A549 (cell line): ENCODE data around the gene LRRC47. TPM values are rescaled to one million over a fixed set of nuclear protein-coding genes. Genes with fewer than 3 reads are reported as not detected.
A peak's percentile ranks its signal among the peaks of the same experiment; 100 is the strongest.

ENCODE experiments used
- ATAC-seq, 2 experiments: fragments of 200-7000 bp in 1 of 2; fragments of >200 bp in 1 of 2; cut with Nextera tagmentation in 1 of 2; cut with Tn5 transposase in 1 of 2; 3 replicates each; pipeline versions ENCODE4 v1.8.0 to v1.9.1; 2018 to 2020; ENCODE audit warnings: mild to moderate bottlenecking in 1 of 2, moderate library complexity in 1 of 2
- CTCF ChIA-PET: fragments of 300-600 bp; sonication (Branson Sonifier 250); formaldehyde crosslinking; extraction: SDS; loops from one replicate; lab custom pipeline; 2021; ENCODE audit warnings: antibody characterized with exemption, inconsistent platforms; lab: Yijun Ruan, JAX
- POLR2A ChIA-PET: fragments of 350-600 bp; formaldehyde crosslinking; extraction: SDS; loops from one replicate; lab custom pipeline; 2021; ENCODE audit warnings: antibody characterized with exemption, inconsistent platforms; lab: Yijun Ruan, JAX
- DNase-seq, 2 experiments: peaks; one replicate each; pipeline versions ENCODE4 v3.0.0 to v3.0.0-alpha.2; 2011 to 2016; ENCODE audit warnings: low read depth in 1 of 2, low spot score in 1 of 2
- FAIRE-seq: peaks from 2 replicates; lab custom pipeline; 2011; peaks lifted over from hg19 to GRCh38; lab: Jason Lieb, UNC
- H3K27ac ChIP-seq, 2 experiments: fragments of >200 bp; sonication (Bioruptor Twin); formaldehyde crosslinking; 3 replicates each; pipeline ENCODE4 v1.5.1; 2016 to 2017
- H3K4me1 ChIP-seq: fragments of >200 bp; sonication (Bioruptor Twin); formaldehyde crosslinking; 3 replicates; pipeline ENCODE4 v1.6.1; 2016
- H3K4me2 ChIP-seq: fragments of >200 bp; sonication (Bioruptor Twin); formaldehyde crosslinking; 3 replicates; pipeline ENCODE4 v1.6.1; 2016
- H3K4me3 ChIP-seq: fragments of >200 bp; sonication (Bioruptor Twin); formaldehyde crosslinking; 3 replicates; pipeline ENCODE4 v1.5.1; 2016
- H3K9me3 ChIP-seq: fragments of >200 bp; sonication (Bioruptor Twin); formaldehyde crosslinking; 3 replicates; pipeline ENCODE4 v1.6.1; 2016
- CBX8 ChIP-seq: fragments of 200-600 bp; sonication (generic); IDR thresholded peaks from 2 replicates; pipeline ENCODE4 v1.6.1; 2016
- CHD2 ChIP-seq: fragments of 150-350 bp; IDR thresholded peaks from 2 replicates; pipeline ENCODE4 v1.6.1; 2014; ENCODE audit warnings: low read length; ENCODE audit not compliant: partially characterized antibody
- CHD4 ChIP-seq: fragments of 200-600 bp; sonication (generic); IDR thresholded peaks from 2 replicates; pipeline ENCODE4 v1.6.1; 2016; ENCODE audit warnings: antibody characterized with exemption, mild to moderate bottlenecking, borderline replicate concordance
- EHMT2 ChIP-seq: fragments of 200-600 bp; sonication (generic); IDR thresholded peaks from 2 replicates; pipeline ENCODE4 v1.6.1; 2016; ENCODE audit warnings: antibody characterized with exemption, low read depth, mild to moderate bottlenecking, moderate library complexity
- ESRRA ChIP-seq: fragments of 150-350 bp; IDR thresholded peaks from 2 replicates; pipeline ENCODE4 v1.6.1; 2014; ENCODE audit warnings: mild to moderate bottlenecking, low read length, borderline replicate concordance
- FOSB ChIP-seq: fragments of 250-450 bp; sonication (Bioruptor Pico); IDR thresholded peaks from 2 replicates; pipeline ENCODE4 v1.5.0; 2020; ENCODE audit warnings: mild to moderate bottlenecking, moderate library complexity
- FOSL2 ChIP-seq, 2 experiments: fragments of 450-650 bp in 1 of 2; fragments of >200 bp in 1 of 2; sonication (Bioruptor Twin) in 1 of 2; formaldehyde crosslinking; IDR thresholded peaks; 2 replicates each; pipeline versions ENCODE4 v1.5.0 to v1.6.1; 2016 to 2020; ENCODE audit warnings: mild to moderate bottlenecking in 1 of 2, moderate library complexity in 1 of 2
- GATA3 ChIP-seq: IDR thresholded peaks from 2 replicates; pipeline ENCODE4 v1.6.1; 2012; ENCODE audit warnings: borderline replicate concordance
- HDAC2 ChIP-seq: fragments of 200-600 bp; sonication (generic); IDR thresholded peaks from 2 replicates; pipeline ENCODE4 v1.6.1; 2016
- HEYL ChIP-seq: fragments of 250-450 bp; sonication (Bioruptor Pico); IDR thresholded peaks from 2 replicates; pipeline ENCODE4 v1.8.0; 2021; ENCODE audit warnings: mild to moderate bottlenecking, moderate library complexity
- HOXA7 ChIP-seq: fragments of 250-450 bp; sonication (Bioruptor Pico); IDR thresholded peaks from 2 replicates; pipeline ENCODE4 v1.5.0; 2020; ENCODE audit warnings: mild to moderate bottlenecking, moderate library complexity
- JUN ChIP-seq, 2 experiments: fragments of >200 bp; sonication (Bioruptor Twin); formaldehyde crosslinking; IDR thresholded peaks; 2 replicates in 1 of 2; 3 replicates in 1 of 2; pipeline ENCODE4 v1.6.1; 2016 to 2017
- JUNB ChIP-seq: fragments of >200 bp; sonication (Bioruptor Twin); formaldehyde crosslinking; IDR thresholded peaks from 2 replicates; pipeline ENCODE4 v1.6.1; 2016
- MAFK ChIP-seq: fragments of 450-650 bp; IDR thresholded peaks from 2 replicates; pipeline ENCODE4 v1.6.1; 2014; ENCODE audit not compliant: partially characterized antibody
- NFE2L2 ChIP-seq: fragments of 150-350 bp; conservative IDR thresholded peaks from 2 replicates; pipeline ENCODE4 v1.6.1; 2014; ENCODE audit warnings: low read length
- NPAS2 ChIP-seq: fragments of 250-450 bp; sonication (Bioruptor Pico); IDR thresholded peaks from 2 replicates; pipeline ENCODE4 v1.8.0; 2022; ENCODE audit warnings: mild to moderate bottlenecking, moderate library complexity, borderline replicate concordance
- PHF8 ChIP-seq: fragments of 200-600 bp; sonication (generic); IDR thresholded peaks from 2 replicates; pipeline ENCODE4 v1.6.1; 2016; ENCODE audit warnings: low read depth, mild to moderate bottlenecking, antibody characterized with exemption, moderate library complexity, borderline replicate concordance
- RAD21 ChIP-seq, 2 experiments: fragments of >200 bp in 1 of 2; sonication (Bioruptor Twin) in 1 of 2; formaldehyde crosslinking in 1 of 2; IDR thresholded peaks in 1 of 2; conservative IDR thresholded peaks in 1 of 2; 2 replicates in 1 of 2; 3 replicates in 1 of 2; pipeline ENCODE4 v1.6.1; 2012 to 2018; ENCODE audit warnings: inconsistent platforms in 1 of 2
- RARB ChIP-seq: fragments of 250-450 bp; sonication (Bioruptor Pico); IDR thresholded peaks from 2 replicates; pipeline ENCODE4 v1.8.0; 2021; ENCODE audit warnings: mild to moderate bottlenecking, moderate library complexity
- RNF2 ChIP-seq: fragments of 200-600 bp; sonication (generic); IDR thresholded peaks from 2 replicates; pipeline ENCODE4 v1.6.1; 2016; ENCODE audit warnings: low read depth, mild to moderate bottlenecking, antibody characterized with exemption, moderate library complexity, borderline replicate concordance
- ZFP36 ChIP-seq: fragments of 450-650 bp; IDR thresholded peaks from 2 replicates; pipeline ENCODE4 v1.6.1; 2014; ENCODE audit warnings: borderline replicate concordance; ENCODE audit not compliant: partially characterized antibody
- ZNF302 ChIP-seq: fragments of 250-450 bp; sonication (Bioruptor Pico); IDR thresholded peaks from 2 replicates; pipeline ENCODE4 v1.9.0; 2021; ENCODE audit warnings: inconsistent platforms, mild to moderate bottlenecking, moderate library complexity
- ZSCAN20 ChIP-seq: fragments of 250-450 bp; sonication (Bioruptor Pico); IDR thresholded peaks from 2 replicates; pipeline ENCODE4 v1.8.0; 2022; ENCODE audit warnings: mild to moderate bottlenecking, moderate library complexity
- WGBS: methylation state at CpG from one replicate; pipeline ENCODE4 v1.1.6; 2017; ENCODE audit errors: missing lambda C conversion rate; 5-methylcytosine and 5-hydroxymethylcytosine counted together
- polyA plus RNA-seq, 4 experiments: library from polyadenylated mRNA; depleted of rRNA in 3 of 4; stranded (reverse); fragments of >200 nt; fragmentation: RNase III in 1 of 4; extraction: RNeasy Plus Mini Kit Qiagen cat#74134 plus additional on column Dnase treatment in 1 of 4; gene quantifications; 2 replicates in 3 of 4; 3 replicates in 1 of 4; pipeline ENCODE4 v1.2.3, GENCODE V29; 2011 to 2017
- TF ChIP-seq, protein P1 (sequence below): fragments of >200 bp; sonication (Bioruptor Twin); formaldehyde crosslinking; IDR thresholded peaks from 3 replicates; pipeline ENCODE4 v1.6.1; 2016
- TF ChIP-seq, protein P2 (sequence below): IDR thresholded peaks from 2 replicates; pipeline ENCODE4 v1.6.1; 2012
- TF ChIP-seq, protein P3 (sequence below): IDR thresholded peaks from 2 replicates; pipeline ENCODE4 v1.6.1; 2012; ENCODE audit warnings: low read depth, borderline replicate concordance
- TF ChIP-seq, protein P4 (sequence below): fragments of 250-450 bp; sonication (Bioruptor Pico); IDR thresholded peaks from 2 replicates; pipeline ENCODE4 v1.5.0; 2020; ENCODE audit warnings: low read depth, mild to moderate bottlenecking, moderate library complexity

LRRC47 gene
- polyA plus RNA-seq, 2 of the 4 experiments (the other 2 are of a cell fraction): 28.5 to 41.6 TPM

DNA sequence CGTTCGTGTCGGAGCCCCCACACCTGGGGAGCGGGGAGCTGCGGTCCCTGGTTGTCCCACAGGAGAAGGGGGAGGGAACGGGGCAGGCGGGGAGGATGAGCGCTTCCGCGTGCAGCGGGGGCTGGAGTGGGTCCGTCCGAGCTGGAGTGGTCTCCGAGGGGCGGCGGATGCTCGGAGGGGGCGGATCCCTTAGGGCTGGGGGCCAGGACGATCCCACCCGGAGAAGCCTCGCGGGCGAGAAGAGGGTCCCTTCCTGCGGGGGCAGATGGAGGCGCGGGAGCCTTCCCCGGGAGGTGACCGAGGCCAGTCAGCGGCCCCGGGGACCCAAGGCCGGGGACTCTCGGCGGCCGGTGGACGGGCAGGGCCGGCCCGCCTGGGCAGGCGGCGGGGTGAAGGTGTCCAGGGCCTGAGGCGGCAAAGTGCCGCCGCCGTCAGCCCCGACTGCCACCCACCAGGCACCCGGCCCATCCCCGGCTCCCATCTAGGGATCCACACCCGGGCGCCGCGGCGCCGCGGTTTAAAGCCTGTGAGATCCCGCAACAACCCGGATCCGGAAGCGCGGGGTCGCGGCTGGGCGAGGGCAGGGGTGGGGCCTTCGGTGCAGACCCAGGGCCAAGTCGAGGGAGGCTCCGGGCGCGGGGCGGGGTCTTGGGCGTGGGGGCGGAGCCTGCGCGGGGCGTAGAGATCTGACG, 49.3 kb downstream of the LRRC47 start:
- H3K9me3 ChIP-seq: no peaks in the 10 kb centered on the region
- H3K4me3 ChIP-seq: peak overlapping the region; percentile 59
- FAIRE-seq (no peak), DNase-seq (peak; percentile 72 to 74), ATAC-seq (peak; percentile 93 to 98)
- POLR2A ChIA-PET: no interaction called here
- 32% methylated on average over 14 of the region's 73 CpGs for WGBS
- peak overlapping the region; percentile 78 for H3K4me2 ChIP-seq
- CTCF ChIA-PET: interaction anchor here (1.7 kb wide), 1 partner anchor 23 kb away, joined by 4 read pairs; no protein-coding TSS in a partner anchor
- no peak for TF ChIP-seq RNF2
- TF ChIP-seq ESRRA: no peak
- TF ChIP-seq, protein P1, sequence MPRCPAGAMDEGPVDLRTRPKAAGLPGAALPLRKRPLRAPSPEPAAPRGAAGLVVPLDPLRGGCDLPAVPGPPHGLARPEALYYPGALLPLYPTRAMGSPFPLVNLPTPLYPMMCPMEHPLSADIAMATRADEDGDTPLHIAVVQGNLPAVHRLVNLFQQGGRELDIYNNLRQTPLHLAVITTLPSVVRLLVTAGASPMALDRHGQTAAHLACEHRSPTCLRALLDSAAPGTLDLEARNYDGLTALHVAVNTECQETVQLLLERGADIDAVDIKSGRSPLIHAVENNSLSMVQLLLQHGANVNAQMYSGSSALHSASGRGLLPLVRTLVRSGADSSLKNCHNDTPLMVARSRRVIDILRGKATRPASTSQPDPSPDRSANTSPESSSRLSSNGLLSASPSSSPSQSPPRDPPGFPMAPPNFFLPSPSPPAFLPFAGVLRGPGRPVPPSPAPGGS: 0 out of 3 replicates have a peak, but pooled peaks have one; percentile 31
- no peak for TF ChIP-seq CHD2
- no peak for TF ChIP-seq HOXA7 (CRISPR knock-in tag)
- TF ChIP-seq RAD21 (conservative IDR thresholded peaks at IDR 0.05 in 1 of 2, IDR thresholded peaks at IDR 0.05 in 1 of 2): no peak
- no peak for TF ChIP-seq RARB (CRISPR knock-in tag)
- TF ChIP-seq MAFK: no peak
- no peak for TF ChIP-seq FOSL2 (IDR thresholded peaks at IDR 0.05)
- TF ChIP-seq FOSL2 (CRISPR knock-in tag; IDR thresholded peaks at IDR 0.05): no peak
- TF ChIP-seq JUN (IDR thresholded peaks at IDR 0.05): peak in 1 of 2 experiments; percentile 61; a peak in 1 of 5 replicates
- no peak for TF ChIP-seq CHD4
- 0 out of 2 replicates have a peak, but pooled peaks have one; percentile 20 for TF ChIP-seq PHF8
- TF ChIP-seq, protein P2, sequence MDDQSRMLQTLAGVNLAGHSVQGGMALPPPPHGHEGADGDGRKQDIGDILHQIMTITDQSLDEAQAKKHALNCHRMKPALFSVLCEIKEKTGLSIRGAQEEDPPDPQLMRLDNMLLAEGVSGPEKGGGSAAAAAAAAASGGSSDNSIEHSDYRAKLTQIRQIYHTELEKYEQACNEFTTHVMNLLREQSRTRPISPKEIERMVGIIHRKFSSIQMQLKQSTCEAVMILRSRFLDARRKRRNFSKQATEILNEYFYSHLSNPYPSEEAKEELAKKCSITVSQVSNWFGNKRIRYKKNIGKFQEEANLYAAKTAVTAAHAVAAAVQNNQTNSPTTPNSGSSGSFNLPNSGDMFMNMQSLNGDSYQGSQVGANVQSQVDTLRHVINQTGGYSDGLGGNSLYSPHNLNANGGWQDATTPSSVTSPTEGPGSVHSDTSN: no peak
- TF ChIP-seq, all 56 proteins: peak for 3
- peak overlapping the region; percentile 67 to 92 for H3K27ac ChIP-seq
- peaks cover 5% of the 10 kb centered on the region; the same call in 2 of the 3 replicates for H3K4me1 ChIP-seq

DNA sequence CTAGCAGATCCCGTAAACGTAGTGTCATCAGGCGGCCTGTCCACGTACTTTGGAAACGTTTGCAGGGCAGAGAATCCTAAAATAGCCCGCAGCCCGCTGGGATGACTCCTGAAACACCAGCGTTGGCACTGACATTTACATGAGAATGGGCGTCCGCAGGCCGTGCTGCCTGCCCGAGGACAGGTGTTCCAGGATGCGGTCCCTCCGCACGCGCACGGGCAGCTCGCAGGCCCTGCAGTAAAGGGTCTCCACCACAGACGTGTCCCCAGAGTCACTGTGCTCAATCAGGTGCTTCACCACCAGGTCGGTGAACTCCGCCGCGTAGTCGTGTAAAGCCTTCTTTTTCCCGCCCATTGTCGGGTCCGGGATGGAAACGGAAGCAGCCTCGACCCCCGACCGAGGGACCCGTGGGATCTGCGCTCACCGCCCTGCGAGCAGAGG, 49.9 kb downstream of the LRRC47 start:
- DNase-seq (no peak), ATAC-seq (no peak), FAIRE-seq (no peak)
- 85% methylated on average over 25 of the region's 35 CpGs for whole genome bisulfite sequencing
- H3K4me2 ChIP-seq: peak overlapping the region; percentile 78
- TF ChIP-seq ZFP36 (no peak), HDAC2 (no peak), NPAS2 (CRISPR knock-in tag) (no peak), JUNB (no peak), CBX8 (no peak), FOSB (no peak), ZNF302 (CRISPR knock-in tag) (no peak), RARB (CRISPR knock-in tag) (no peak), ZSCAN20 (CRISPR knock-in tag) (no peak), RNF2 (no peak), PHF8 (no peak), GATA3 (no peak), EHMT2 (no peak), HEYL (no peak), NFE2L2 (no peak)
- TF ChIP-seq, protein P3, sequence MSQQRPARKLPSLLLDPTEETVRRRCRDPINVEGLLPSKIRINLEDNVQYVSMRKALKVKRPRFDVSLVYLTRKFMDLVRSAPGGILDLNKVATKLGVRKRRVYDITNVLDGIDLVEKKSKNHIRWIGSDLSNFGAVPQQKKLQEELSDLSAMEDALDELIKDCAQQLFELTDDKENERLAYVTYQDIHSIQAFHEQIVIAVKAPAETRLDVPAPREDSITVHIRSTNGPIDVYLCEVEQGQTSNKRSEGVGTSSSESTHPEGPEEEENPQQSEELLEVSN: no peak
- TF ChIP-seq, protein P1: no peak
- TF ChIP-seq, protein P4, sequence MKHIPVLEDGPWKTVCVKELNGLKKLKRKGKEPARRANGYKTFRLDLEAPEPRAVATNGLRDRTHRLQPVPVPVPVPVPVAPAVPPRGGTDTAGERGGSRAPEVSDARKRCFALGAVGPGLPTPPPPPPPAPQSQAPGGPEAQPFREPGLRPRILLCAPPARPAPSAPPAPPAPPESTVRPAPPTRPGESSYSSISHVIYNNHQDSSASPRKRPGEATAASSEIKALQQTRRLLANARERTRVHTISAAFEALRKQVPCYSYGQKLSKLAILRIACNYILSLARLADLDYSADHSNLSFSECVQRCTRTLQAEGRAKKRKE (CRISPR knock-in tag): no peak
- peaks cover 5% of the 10 kb centered on the region; the same call in 2 of the 3 replicates for H3K4me1 ChIP-seq
- no peaks in the 10 kb centered on the region for H3K9me3 ChIP-seq
- POLR2A ChIA-PET: no interaction called here
- peak overlapping the region; percentile 59 for H3K4me3 ChIP-seq
- peak overlapping the region; percentile 67 to 92; a peak in 5 of 6 replicates for H3K27ac ChIP-seq
- CTCF ChIA-PET: no interaction called here
